Measurements from ENCODE around the gene MAP2K3. TPM values are rescaled to one million over a fixed set of nuclear protein-coding genes. Genes with fewer than 3 reads are reported as not detected.

The MAP2K3 gene
- polyA plus RNA-seq, 1 donor from 2014 or later, result 5.3 TPM

DNA sequence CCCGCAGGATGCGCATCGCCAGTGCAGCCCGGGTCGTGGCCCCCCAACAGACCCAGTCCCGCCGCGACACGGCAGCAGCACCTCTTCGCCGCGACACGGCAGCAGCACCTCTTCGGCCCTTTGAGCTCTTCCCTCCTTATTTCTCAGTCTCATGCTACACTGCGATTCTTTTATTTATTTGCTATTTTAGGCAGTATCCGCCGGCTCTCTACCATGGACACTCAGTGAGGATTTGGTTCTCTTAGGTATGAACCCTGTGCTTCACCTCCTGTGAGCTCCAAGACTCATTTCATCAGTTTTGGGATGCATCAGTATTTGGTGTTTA lies 8.3 kb upstream of the MAP2K3 start:
- Histone ChIP-seq H3K27me3 (ENCODE audit: insufficient read depth, low read depth, low read length) (peaks cover 17% of the 10 kb centered on the region), H4K20me1 (ENCODE audit: insufficient read depth) (no peaks in the 10 kb centered on the region), H3K27ac (ENCODE audit: low read length) (no peak overlapping the region), H3K36me3 (ENCODE audit: insufficient read depth, low read length) (no peaks in the 10 kb centered on the region), H2AFZ (ENCODE audit: low read depth, low read length) (no peak overlapping the region), H3K4me2 (ENCODE audit: low read length) (peak overlapping the region; percentile 61), H3K9me3 (ENCODE audit: low read length) (no peaks in the 10 kb centered on the region), H3K4me3 (ENCODE audit: low read length) (peak overlapping the region; percentile 75), H3K9me2 (ENCODE audit: insufficient read depth, low read length) (no peaks in the 10 kb centered on the region), H3K9ac (ENCODE audit: low read length) (peak overlapping the region; percentile 68), H3K79me2 (replicated peaks; ENCODE audit: insufficient read depth, low read length) (no peaks in the 10 kb centered on the region), H3F3A (ENCODE audit: insufficient read depth, low read length, poor library complexity, severe bottlenecking) (no peaks in the 10 kb centered on the region)
- TF ChIP-seq MXI1 (conservative IDR thresholded peaks at IDR 0.05; ENCODE audit: poor library complexity, severe bottlenecking), result no peak
- no peak for TF ChIP-seq TAF1 (IDR thresholded peaks at IDR 0.05; ENCODE audit: low read depth)
- TF ChIP-seq, protein P1, sequence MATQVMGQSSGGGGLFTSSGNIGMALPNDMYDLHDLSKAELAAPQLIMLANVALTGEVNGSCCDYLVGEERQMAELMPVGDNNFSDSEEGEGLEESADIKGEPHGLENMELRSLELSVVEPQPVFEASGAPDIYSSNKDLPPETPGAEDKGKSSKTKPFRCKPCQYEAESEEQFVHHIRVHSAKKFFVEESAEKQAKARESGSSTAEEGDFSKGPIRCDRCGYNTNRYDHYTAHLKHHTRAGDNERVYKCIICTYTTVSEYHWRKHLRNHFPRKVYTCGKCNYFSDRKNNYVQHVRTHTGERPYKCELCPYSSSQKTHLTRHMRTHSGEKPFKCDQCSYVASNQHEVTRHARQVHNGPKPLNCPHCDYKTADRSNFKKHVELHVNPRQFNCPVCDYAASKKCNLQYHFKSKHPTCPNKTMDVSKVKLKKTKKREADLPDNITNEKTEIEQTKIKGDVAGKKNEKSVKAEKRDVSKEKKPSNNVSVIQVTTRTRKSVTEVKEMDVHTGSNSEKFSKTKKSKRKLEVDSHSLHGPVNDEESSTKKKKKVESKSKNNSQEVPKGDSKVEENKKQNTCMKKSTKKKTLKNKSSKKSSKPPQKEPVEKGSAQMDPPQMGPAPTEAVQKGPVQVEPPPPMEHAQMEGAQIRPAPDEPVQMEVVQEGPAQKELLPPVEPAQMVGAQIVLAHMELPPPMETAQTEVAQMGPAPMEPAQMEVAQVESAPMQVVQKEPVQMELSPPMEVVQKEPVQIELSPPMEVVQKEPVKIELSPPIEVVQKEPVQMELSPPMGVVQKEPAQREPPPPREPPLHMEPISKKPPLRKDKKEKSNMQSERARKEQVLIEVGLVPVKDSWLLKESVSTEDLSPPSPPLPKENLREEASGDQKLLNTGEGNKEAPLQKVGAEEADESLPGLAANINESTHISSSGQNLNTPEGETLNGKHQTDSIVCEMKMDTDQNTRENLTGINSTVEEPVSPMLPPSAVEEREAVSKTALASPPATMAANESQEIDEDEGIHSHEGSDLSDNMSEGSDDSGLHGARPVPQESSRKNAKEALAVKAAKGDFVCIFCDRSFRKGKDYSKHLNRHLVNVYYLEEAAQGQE (IDR thresholded peaks at IDR 0.05; ENCODE audit: borderline replicate concordance), result no peak
- TF ChIP-seq, protein P2, sequence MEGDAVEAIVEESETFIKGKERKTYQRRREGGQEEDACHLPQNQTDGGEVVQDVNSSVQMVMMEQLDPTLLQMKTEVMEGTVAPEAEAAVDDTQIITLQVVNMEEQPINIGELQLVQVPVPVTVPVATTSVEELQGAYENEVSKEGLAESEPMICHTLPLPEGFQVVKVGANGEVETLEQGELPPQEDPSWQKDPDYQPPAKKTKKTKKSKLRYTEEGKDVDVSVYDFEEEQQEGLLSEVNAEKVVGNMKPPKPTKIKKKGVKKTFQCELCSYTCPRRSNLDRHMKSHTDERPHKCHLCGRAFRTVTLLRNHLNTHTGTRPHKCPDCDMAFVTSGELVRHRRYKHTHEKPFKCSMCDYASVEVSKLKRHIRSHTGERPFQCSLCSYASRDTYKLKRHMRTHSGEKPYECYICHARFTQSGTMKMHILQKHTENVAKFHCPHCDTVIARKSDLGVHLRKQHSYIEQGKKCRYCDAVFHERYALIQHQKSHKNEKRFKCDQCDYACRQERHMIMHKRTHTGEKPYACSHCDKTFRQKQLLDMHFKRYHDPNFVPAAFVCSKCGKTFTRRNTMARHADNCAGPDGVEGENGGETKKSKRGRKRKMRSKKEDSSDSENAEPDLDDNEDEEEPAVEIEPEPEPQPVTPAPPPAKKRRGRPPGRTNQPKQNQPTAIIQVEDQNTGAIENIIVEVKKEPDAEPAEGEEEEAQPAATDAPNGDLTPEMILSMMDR (IDR thresholded peaks at IDR 0.05; ENCODE audit: poor library complexity, severe bottlenecking), result no peak
- no peak for TF ChIP-seq EZH2 (IDR thresholded peaks at IDR 0.05; ENCODE audit: borderline replicate concordance, insufficient read depth, low read length, poor library complexity, severe bottlenecking)
- no peak for TF ChIP-seq EP300 (conservative IDR thresholded peaks at IDR 0.05; ENCODE audit: poor library complexity, severe bottlenecking)
- TF ChIP-seq SMC3 (conservative IDR thresholded peaks at IDR 0.05; ENCODE audit: poor library complexity), result no peak
- no peak for TF ChIP-seq RAD21 (conservative IDR thresholded peaks at IDR 0.05)

DNA sequence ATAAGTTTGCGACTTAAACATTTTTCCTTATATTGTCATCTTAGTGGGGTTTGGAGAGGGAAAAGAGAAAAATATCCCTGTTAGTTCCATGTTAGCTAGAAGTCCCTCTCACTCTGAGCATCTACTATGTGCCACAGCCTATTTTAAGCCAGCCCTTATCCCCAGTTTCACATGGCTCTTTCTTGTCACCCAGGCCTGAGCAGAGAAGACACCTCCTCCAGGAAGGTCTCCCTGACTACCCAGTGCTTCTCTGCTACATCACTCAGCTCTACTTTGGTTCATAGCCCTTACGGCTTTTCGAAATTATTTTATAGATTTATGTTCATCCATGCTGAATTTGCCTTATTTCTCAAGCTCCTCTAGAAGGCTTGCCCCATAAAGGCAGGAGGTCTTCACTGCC lies 7.2 kb upstream of the MAP2K3 start:
- Histone ChIP-seq H3K9me3 (ENCODE audit: low read length) (no peaks in the 10 kb centered on the region), H2AFZ (ENCODE audit: low read depth, low read length) (no peak overlapping the region), H3K9ac (ENCODE audit: low read length) (no peak overlapping the region), H3K4me3 (ENCODE audit: low read length) (no peak overlapping the region), H3K4me2 (ENCODE audit: low read length) (no peak overlapping the region), H3K79me2 (replicated peaks; ENCODE audit: insufficient read depth, low read length) (no peaks in the 10 kb centered on the region), H3K9me2 (ENCODE audit: insufficient read depth, low read length) (no peaks in the 10 kb centered on the region), H3K27ac (ENCODE audit: low read length) (no peak overlapping the region), H4K20me1 (ENCODE audit: insufficient read depth) (no peaks in the 10 kb centered on the region), H3K36me3 (ENCODE audit: insufficient read depth, low read length) (no peaks in the 10 kb centered on the region), H3K27me3 (ENCODE audit: insufficient read depth, low read depth, low read length) (peaks cover 17% of the 10 kb centered on the region), H3F3A (ENCODE audit: insufficient read depth, low read length, poor library complexity, severe bottlenecking) (no peaks in the 10 kb centered on the region)
- no peak for TF ChIP-seq TAF1 (IDR thresholded peaks at IDR 0.05; ENCODE audit: low read depth)
- no peak for TF ChIP-seq EZH2 (IDR thresholded peaks at IDR 0.05; ENCODE audit: borderline replicate concordance, insufficient read depth, low read length, poor library complexity, severe bottlenecking)
- TF ChIP-seq, protein P1 (IDR thresholded peaks at IDR 0.05; ENCODE audit: borderline replicate concordance), result no peak
- TF ChIP-seq SMC3 (conservative IDR thresholded peaks at IDR 0.05; ENCODE audit: poor library complexity), result no peak
- TF ChIP-seq MXI1 (conservative IDR thresholded peaks at IDR 0.05; ENCODE audit: poor library complexity, severe bottlenecking), result no peak
- TF ChIP-seq, protein P2 (IDR thresholded peaks at IDR 0.05; ENCODE audit: poor library complexity, severe bottlenecking), result no peak
- no peak for TF ChIP-seq POLR2AphosphoS5 (IDR thresholded peaks at IDR 0.05)
- no peak for TF ChIP-seq RAD21 (conservative IDR thresholded peaks at IDR 0.05)
- no peak for TF ChIP-seq EP300 (conservative IDR thresholded peaks at IDR 0.05; ENCODE audit: poor library complexity, severe bottlenecking)

Data from neural cell (in vitro differentiated cells).